Activated naive CD8-positive, alpha-beta T cell treated with anti-CD3 and anti-CD28 coated beads, Interleukin-2, amount 50 U/mL, for 24 hours (primary cell): ENCODE results near the gene DLG3.
A peak's percentile ranks its signal among the peaks of the same experiment; 100 is the strongest.

Source experiments
- ATAC-seq: fragments of 150-1000 bp; cut with Tn5 transposase; one replicate; pipeline ENCODE4 v1.10.0; 2021
- DNase-seq: peaks from one replicate; pipeline ENCODE4 v3.0.0; 2021
- H3K27ac Mint-ChIP-seq: one replicate; pipeline ENCODE4 v1.8.0; 2021; ENCODE audit warnings: mild to moderate bottlenecking, mixed read lengths
- H3K27me3 Mint-ChIP-seq: one replicate; pipeline ENCODE4 v1.8.0; 2021; ENCODE audit warnings: mixed read lengths
- H3K36me3 Mint-ChIP-seq: one replicate; pipeline ENCODE4 v1.8.0; 2021; ENCODE audit warnings: low read depth, mixed read lengths
- H3K4me1 Mint-ChIP-seq: one replicate; pipeline ENCODE4 v1.8.0; 2021; ENCODE audit warnings: mixed read lengths
- H3K4me3 Mint-ChIP-seq: one replicate; pipeline ENCODE4 v1.8.0; 2021; ENCODE audit warnings: mild to moderate bottlenecking, moderate library complexity, mixed read lengths
- H3K9me3 Mint-ChIP-seq: one replicate; pipeline ENCODE4 v1.8.0; 2021; ENCODE audit warnings: mixed read lengths

DLG3 gene

DNA sequence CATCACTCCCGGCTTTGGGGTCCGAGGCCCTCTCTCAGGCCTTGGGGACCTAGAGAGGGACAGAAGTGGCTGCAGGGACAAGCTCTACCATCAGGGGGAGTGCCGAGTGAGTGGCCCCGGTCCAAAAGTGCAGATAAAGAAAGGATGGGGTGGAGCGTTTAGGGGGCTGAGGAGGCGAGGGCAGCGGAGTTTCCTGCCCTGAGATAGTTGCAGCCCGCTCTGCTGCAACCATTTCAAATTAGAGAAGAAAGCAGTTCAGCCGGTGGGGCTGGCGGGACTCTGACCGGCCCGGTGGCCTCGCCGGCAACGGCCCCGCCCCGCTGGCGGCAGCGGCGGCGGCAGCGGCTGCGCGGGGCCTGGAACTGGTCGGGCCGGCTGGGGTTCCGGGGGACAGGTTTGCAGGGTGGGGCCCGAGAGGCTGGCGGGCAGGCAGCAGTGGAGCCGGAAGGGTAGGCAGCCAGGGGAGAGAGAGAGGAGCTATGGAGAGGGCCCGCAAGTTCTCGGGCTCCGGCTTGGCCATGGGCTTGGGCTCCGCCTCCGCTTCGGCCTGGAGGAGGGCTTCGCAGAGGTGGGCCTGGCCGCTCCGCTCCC lies 7.6 kb downstream of the DLG3 start:
- peaks cover 36% of the 10 kb centered on the region for H3K4me1 Mint-ChIP-seq
- no peaks in the 10 kb centered on the region for H3K9me3 Mint-ChIP-seq
- H3K36me3 Mint-ChIP-seq = peaks cover 6% of the 10 kb centered on the region
- H3K27ac Mint-ChIP-seq = peak overlapping the region; percentile 59
- DNase-seq (peak; percentile 69), ATAC-seq (peak; percentile 29)
- peak overlapping the region; percentile 79 for H3K4me3 Mint-ChIP-seq
- no peaks in the 10 kb centered on the region for H3K27me3 Mint-ChIP-seq

DNA sequence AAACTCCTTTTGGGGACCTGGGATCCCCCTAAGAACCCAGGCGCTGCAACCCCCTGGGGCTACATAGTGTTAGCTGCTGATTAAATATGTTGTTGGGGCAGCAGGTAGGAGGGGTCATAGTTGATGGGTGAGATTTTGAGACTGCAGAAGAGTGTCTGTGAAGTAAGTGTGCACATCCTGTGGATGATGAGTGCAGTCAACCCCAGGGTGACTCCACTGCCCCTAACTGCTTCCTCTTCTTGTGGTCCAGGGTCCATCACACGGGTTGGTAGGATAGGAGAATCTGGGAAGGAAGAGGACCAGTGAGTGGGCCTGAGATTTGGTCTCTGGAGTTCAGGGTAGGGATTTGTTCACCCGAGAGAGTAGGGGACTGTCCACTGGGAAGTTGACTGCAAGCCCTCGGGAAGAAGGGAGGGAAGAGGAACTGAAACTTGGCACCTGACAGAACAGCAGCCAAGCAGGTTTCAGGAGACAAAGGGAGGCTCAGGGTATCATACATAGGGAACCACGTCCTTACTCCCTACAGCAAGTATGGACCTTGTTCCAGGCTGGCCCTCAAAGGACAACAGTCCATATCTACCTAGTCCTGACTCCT lies 8.5 kb downstream of the DLG3 start:
- DNase-seq (no peak), ATAC-seq (peak; percentile 2)
- peak overlapping the region; percentile 79 for H3K4me3 Mint-ChIP-seq
- H3K4me1 Mint-ChIP-seq = peaks cover 36% of the 10 kb centered on the region
- peak overlapping the region; percentile 59 for H3K27ac Mint-ChIP-seq
- H3K36me3 Mint-ChIP-seq = peaks cover 6% of the 10 kb centered on the region
- no peaks in the 10 kb centered on the region for H3K9me3 Mint-ChIP-seq
- H3K27me3 Mint-ChIP-seq = no peaks in the 10 kb centered on the region

DNA sequence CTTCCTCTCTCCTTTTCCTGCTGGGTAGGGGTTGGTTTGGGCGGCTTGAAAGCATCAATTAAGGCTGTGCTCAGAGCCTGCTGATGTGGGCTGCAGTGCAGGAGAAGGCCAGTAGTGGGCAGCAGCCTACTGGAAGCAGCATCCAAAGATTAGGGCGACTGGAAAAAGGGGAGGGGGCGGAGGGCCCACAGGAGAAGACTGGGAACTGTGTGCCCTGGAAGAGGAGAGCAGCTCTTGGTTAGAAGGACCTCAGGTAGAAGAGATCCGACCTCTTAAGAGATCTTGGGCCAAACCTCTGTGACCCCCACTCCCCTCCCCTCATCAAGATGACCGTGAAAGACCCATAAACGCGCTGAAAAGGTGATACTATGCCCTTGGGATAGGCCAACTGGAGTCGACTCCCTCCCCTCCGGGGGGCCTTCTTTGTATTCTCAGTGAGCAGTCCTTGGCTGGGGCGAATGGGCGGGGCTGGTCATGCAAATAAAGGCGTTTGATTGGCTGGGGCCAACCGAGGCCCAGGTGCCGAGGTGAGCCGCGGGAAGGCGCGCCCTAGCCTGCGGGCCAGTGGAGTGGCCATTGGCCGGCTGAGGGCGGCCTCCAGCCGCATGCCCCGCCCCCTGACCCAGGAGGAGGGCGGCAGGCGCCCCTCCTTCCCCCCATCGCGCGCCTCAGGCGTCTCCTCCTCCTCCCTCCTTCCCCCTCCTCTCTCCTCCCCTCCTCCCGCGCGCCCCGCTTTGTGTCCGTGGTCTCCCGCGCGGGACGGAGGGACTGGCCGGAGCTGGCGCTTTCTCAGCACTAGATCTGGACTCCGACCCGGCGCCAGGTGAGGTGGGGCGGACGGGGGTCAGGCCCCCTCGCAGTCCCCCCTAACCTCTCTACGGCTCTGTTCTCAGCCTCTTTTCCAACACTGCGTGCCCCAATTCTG lies 10.1 kb downstream of the DLG3 start:
- peak overlapping the region; percentile 89 for H3K27ac Mint-ChIP-seq
- no peaks in the 10 kb centered on the region for H3K9me3 Mint-ChIP-seq
- no peaks in the 10 kb centered on the region for H3K27me3 Mint-ChIP-seq
- peaks cover 36% of the 10 kb centered on the region for H3K4me1 Mint-ChIP-seq
- H3K4me3 Mint-ChIP-seq = peak overlapping the region; percentile 81
- peaks cover 6% of the 10 kb centered on the region for H3K36me3 Mint-ChIP-seq
- DNase-seq = peak; percentile 67
- ATAC-seq = peak; percentile 66

DNA sequence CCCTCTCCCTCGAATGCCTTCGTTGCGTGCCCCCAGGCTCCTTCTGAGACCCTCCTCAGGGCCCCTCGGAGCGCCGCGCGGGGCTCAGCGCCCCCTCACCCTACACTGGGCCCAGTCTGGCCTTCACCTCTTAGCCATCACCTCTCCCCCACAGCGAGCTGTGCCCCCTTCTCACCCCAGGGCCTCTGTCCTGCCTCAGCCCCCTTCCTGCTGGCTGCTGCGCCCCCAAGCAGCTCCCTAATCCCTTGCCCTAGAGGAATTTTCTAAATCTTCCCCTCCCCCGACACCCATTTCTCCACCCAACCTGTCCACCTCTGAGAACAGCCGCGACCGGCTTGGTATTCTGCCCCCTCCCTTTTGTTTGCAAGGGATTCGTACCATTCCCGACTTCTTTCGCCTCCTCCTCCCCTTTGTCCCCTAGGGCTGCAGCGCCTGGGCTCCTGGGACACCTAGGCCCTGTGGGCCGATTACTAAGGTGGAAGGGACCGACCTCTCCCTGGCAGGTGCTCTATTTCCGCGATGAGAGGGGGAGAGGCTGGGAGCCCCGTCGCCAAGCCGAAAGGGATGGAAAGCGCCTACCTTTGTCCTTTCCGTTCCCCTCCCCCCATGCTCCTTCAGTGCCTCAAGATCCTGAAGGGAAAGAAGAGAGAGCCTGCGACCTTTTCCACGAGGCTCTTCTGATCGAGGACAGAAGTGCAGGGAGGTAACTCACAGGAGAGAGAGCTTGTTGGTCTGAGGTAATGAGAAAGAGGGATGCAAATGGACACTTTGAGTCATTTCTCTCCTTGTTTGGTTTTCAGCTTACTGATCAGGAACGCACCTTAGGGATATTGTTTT lies 10.9 kb downstream of the DLG3 start:
- no peaks in the 10 kb centered on the region for H3K9me3 Mint-ChIP-seq
- peaks cover 9% of the 10 kb centered on the region for H3K36me3 Mint-ChIP-seq
- peak; percentile 15 for ATAC-seq
- peaks cover 36% of the 10 kb centered on the region for H3K4me1 Mint-ChIP-seq
- peak overlapping the region; percentile 89 for H3K27ac Mint-ChIP-seq
- no peak for DNase-seq
- peak overlapping the region; percentile 81 for H3K4me3 Mint-ChIP-seq
- H3K27me3 Mint-ChIP-seq = no peaks in the 10 kb centered on the region

DNA sequence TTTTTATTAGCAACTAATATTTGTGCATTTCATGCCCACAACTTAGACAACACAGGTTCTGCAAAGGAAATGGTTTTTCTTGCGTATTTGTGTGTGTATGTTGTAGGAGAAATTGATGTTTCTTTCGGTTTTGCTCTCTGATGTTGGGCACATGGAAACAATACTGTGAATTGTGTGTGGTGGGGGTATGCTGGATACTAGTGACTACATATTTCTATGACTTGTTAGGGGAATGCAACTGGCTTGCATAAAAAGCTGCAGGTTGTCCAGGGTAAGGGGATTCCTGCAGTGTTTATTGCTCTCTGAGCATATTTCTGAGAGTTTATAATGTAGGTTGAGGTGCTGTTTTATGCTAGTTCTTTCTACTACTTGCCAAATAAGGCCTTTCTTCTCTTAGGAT lies 11.6 kb downstream of the DLG3 start:
- Mint-ChIP-seq H3K9me3 (no peaks in the 10 kb centered on the region), H3K4me3 (peak overlapping the region; percentile 81), H3K4me1 (peaks cover 36% of the 10 kb centered on the region), H3K36me3 (peaks cover 12% of the 10 kb centered on the region), H3K27me3 (no peaks in the 10 kb centered on the region), H3K27ac (peak overlapping the region; percentile 89)
- ATAC-seq (peak; percentile 27), DNase-seq (no peak)

DNA sequence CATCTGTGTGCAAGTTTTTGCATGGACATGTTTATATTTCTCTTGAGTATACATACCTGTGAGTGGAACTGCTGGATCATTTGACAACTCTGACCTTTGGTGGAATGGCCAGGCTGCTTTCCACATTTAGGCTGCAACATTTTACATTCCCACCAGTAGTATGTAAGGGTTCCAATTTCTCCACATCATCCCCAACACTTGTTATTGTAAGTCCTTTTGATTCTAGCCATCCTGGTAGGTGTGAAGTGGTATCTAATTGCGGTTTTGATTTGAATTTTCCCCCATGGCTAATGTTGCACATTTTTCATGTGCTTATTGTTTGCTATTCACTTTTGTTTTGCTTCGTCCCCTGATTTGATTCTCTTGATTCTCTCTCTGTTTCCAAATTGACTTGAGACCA lies 16.4 kb downstream of the DLG3 start:
- Mint-ChIP-seq H3K4me3 (no peak overlapping the region), H3K27me3 (no peaks in the 10 kb centered on the region), H3K9me3 (no peaks in the 10 kb centered on the region), H3K27ac (no peak overlapping the region), H3K4me1 (peaks cover 12% of the 10 kb centered on the region), H3K36me3 (peaks cover 14% of the 10 kb centered on the region)
- DNase-seq (no peak), ATAC-seq (no peak)

DNA sequence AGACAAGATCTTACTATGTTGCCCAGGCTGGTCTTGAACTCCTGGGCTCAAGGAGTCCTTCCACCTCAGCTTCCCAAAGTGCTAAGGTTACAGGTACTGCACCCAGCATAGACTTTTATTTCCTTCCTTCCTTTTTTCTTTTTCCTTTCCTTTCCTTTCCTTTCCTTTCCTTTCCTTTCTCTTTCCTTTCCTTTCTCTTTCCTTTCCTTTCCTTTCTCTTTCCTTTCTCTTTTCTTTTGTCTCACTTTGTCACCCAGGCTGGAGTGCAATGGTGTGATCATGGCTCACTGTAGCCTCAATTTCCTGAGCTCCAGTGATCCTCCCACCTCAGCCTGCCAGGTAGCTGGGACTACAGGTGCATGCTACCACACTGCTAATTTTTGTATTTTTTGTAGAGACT lies 19.4 kb downstream of the DLG3 start:
- H3K4me3 Mint-ChIP-seq = no peak overlapping the region
- H3K36me3 Mint-ChIP-seq = peaks cover 14% of the 10 kb centered on the region
- H3K27ac Mint-ChIP-seq = no peak overlapping the region
- H3K27me3 Mint-ChIP-seq = no peaks in the 10 kb centered on the region
- H3K9me3 Mint-ChIP-seq = no peaks in the 10 kb centered on the region
- no peaks in the 10 kb centered on the region for H3K4me1 Mint-ChIP-seq
- DNase-seq (no peak), ATAC-seq (no peak)

DNA sequence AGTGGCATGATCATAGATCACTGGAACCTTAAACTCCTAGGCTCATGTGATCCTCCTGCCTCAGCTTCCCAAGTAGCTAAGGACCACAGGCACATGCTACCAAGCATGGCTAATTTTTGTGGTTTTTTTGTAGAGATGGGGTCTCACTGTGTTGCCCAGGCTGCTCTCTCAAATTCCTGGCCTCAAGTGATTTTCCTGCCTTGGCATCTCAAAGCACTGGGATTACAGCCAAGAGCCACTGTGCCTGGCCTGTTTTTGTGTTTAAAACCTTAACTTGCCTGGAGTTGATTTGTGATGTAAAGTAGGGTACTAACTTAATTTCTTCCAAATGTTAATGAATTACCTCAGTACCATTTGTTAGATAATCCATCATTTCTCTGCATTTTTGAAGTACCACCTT lies 22.3 kb downstream of the DLG3 start:
- Mint-ChIP-seq H3K4me1 (peaks cover 12% of the 10 kb centered on the region), H3K27me3 (no peaks in the 10 kb centered on the region), H3K4me3 (no peak overlapping the region), H3K27ac (no peak overlapping the region), H3K36me3 (peaks cover 14% of the 10 kb centered on the region), H3K9me3 (no peaks in the 10 kb centered on the region)
- DNase-seq (no peak), ATAC-seq (no peak)

DNA sequence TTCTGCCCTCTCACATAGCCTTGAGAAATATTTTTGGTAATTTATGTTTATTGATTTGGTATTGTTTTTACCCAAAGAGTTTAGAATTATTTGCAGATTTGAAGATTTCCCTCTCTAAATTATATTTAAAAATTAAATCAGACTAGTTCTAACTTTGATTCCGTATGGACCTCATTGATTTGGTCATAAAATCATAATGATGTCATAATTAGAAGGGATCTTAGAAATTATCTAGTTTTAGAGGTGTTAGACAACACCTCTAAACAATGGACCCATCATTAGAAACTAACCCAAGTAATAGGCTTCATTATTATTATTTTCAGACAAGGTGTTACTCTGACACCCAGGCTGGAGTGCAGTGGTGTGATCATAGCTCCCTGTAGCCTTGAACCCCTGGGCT lies 24.1 kb downstream of the DLG3 start:
- H3K27me3 Mint-ChIP-seq = no peaks in the 10 kb centered on the region
- peaks cover 14% of the 10 kb centered on the region for H3K36me3 Mint-ChIP-seq
- H3K9me3 Mint-ChIP-seq = no peaks in the 10 kb centered on the region
- no peak for DNase-seq
- no peak overlapping the region for H3K4me3 Mint-ChIP-seq
- no peak for ATAC-seq
- H3K4me1 Mint-ChIP-seq = peaks cover 15% of the 10 kb centered on the region
- H3K27ac Mint-ChIP-seq = no peak overlapping the region

DNA sequence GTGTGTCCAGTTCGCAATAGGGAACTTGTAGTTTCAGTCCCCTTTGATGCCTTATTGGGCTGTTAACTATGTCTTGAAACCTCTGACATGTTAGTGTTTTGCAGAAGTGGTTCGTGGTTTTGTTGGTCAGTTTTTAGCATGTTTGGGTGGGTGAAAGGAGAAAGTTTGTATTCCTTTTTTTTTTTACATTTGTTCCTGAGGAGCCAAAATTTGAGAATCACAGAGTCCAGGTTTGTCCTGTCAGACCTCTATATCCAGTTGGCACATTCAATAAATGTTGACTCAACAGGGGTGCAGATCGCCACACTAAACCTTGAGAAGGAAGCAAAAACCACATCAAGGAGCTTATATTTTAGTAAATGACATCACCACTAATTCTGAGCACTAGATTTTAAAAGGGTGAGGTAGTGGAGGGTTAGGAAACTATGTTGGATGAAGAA lies 26.2 kb downstream of the DLG3 start:
- DNase-seq (no peak), ATAC-seq (peak; percentile 49)
- Mint-ChIP-seq H3K27ac (no peak overlapping the region), H3K36me3 (peaks cover 12% of the 10 kb centered on the region), H3K4me1 (peaks cover 19% of the 10 kb centered on the region), H3K9me3 (no peaks in the 10 kb centered on the region), H3K4me3 (no peak overlapping the region), H3K27me3 (no peaks in the 10 kb centered on the region)

DNA sequence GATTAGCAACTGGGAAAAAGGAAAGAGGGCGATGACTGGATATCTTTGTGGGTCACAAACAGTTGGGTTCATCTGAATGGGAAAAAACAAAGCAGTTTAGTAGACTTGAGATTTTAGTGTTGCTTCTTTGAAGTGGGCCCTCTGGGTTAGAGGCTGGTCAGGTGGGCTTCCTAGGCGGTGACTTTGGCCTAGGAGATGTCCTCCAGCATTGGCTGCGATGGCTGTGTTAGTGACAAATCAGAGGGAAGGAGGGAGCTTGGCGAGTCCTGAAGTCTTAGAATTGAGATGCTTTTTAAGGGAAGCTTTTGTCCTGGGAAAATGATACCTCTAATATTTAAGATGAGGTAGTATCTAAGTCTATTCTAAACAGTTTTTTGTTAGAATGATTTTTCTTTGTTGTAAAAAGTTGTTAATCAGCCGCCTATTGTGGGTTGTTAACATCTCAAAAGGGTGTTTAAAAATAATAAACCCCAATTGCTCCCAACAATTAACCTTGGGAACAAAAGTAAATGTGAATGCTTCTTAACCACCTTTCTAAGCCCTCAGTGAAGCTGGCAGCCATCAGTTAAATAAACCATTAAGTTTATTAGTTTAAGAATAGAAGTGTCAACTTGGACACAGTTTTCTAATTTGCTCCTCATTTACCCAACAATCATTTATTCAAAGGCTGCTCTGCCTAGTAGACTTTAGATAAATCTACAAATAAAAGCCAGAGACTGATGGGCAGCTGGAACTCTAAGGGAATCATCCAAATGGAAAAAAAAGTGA lies 31.7 kb downstream of the DLG3 start:
- ATAC-seq (no peak), DNase-seq (no peak)
- no peaks in the 10 kb centered on the region for H3K27me3 Mint-ChIP-seq
- H3K4me3 Mint-ChIP-seq = no peak overlapping the region
- H3K9me3 Mint-ChIP-seq = no peaks in the 10 kb centered on the region
- peaks cover 13% of the 10 kb centered on the region for H3K4me1 Mint-ChIP-seq
- peaks cover 3% of the 10 kb centered on the region for H3K36me3 Mint-ChIP-seq
- no peak overlapping the region for H3K27ac Mint-ChIP-seq

DNA sequence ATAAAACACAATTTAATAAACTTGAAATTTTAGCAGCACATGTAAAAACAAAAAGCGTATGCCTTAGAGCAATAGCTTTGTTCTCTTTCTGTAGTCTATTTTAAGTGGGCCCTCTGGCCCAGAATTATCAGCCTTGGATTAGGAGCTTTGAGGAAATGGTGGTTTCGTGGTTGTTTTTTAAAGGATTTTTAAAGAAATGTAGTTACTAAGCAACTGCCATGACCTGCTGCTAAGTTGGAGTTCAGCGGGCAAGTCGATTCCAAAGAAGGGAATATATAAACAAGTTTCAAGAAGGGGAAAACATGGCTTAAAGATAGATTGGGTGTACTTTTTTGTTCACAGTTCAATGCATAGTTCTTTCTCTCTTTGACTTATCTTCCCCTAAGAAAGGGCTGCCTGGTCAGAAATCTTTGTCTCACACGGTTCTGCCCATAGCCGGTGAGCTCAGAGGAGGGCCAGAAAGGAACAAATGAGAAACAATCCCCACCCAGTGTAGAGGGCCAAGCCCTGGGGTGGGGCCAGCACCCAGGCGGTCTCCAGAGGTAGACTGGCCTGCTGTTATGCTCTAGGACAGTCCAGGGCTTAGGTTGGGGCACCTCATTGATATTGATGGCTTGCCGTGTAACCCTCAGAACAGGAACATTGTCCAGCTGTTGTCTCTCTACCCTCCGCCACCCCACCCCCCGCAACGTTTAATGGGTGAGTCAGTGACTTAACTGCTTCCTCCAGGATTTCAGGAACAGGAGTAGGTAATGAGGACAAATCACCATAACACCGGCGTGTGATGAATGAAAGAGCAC lies 32.5 kb downstream of the DLG3 start:
- Mint-ChIP-seq H3K9me3 (no peaks in the 10 kb centered on the region), H3K36me3 (no peaks in the 10 kb centered on the region), H3K4me1 (peaks cover 10% of the 10 kb centered on the region), H3K4me3 (no peak overlapping the region), H3K27ac (no peak overlapping the region), H3K27me3 (no peaks in the 10 kb centered on the region)
- DNase-seq (no peak), ATAC-seq (no peak)

DNA sequence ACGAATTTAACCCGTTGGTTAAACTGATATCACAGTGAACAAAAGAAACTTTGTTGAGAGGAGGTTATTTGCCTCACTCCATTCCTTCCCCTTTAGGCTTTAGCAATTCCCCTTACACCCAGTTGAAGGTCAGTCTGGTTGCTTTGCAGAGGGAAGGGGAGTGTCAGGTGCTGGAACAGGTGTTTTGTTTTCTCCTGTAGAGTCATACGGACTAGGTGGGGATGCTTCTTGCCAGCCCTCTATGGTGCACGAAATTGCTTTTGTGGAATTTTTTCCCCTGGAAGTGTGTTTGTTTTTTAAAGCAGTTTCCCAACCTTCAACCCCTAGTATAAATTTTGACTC lies 33.1 kb downstream of the DLG3 start:
- H3K4me1 Mint-ChIP-seq = peaks cover 10% of the 10 kb centered on the region
- no peaks in the 10 kb centered on the region for H3K36me3 Mint-ChIP-seq
- DNase-seq (no peak), ATAC-seq (no peak)
- H3K9me3 Mint-ChIP-seq = no peaks in the 10 kb centered on the region
- H3K4me3 Mint-ChIP-seq = no peak overlapping the region
- no peaks in the 10 kb centered on the region for H3K27me3 Mint-ChIP-seq
- no peak overlapping the region for H3K27ac Mint-ChIP-seq
